Central memory CD8-positive, alpha-beta T cell (primary cell): ENCODE results near the gene PLP2.

Experiments used
- ATAC-seq: fragments of 150-1000 bp; cut with Tn5 transposase; replicated peaks from 2 replicates; pipeline ENCODE4 v1.10.0; 2022; ENCODE audit warnings: mild to moderate bottlenecking, moderate FRiP score, moderate number of reproducible peaks; ENCODE audit not compliant: poor library complexity, severe bottlenecking; ENCODE audit errors: extremely low read depth
- DNase-seq, 2 donors: peaks; one replicate each; pipeline ENCODE4 v3.0.0; 2021; ENCODE audit warnings: low spot score in 2 of 2
- H3K27ac Mint-ChIP-seq: one replicate; pipeline ENCODE4 v1.8.0; 2022; ENCODE audit warnings: low read depth, mild to moderate bottlenecking, moderate library complexity, mixed read lengths
- H3K27me3 Mint-ChIP-seq: one replicate; pipeline ENCODE4 v1.8.0; 2022; ENCODE audit warnings: mixed read lengths
- H3K36me3 Mint-ChIP-seq: one replicate; pipeline ENCODE4 v1.8.0; 2022; ENCODE audit warnings: mild to moderate bottlenecking, moderate library complexity, mixed read lengths; ENCODE audit not compliant: insufficient read depth
- H3K4me1 Mint-ChIP-seq: one replicate; pipeline ENCODE4 v1.8.0; 2022; ENCODE audit warnings: mixed read lengths
- H3K4me3 Mint-ChIP-seq: one replicate; pipeline ENCODE4 v1.8.0; 2022; ENCODE audit warnings: mild to moderate bottlenecking, moderate library complexity, mixed read lengths
- H3K9me3 Mint-ChIP-seq: one replicate; pipeline ENCODE4 v1.8.0; 2022; ENCODE audit warnings: mixed read lengths

PLP2 gene

GRCh38 chrX:49210406-49210805, 38.7 kb downstream of the PLP2 start:
- Mint-ChIP-seq H3K4me3 (no peak overlapping the region), H3K9me3 (no peaks in the 10 kb centered on the region), H3K36me3 (no peaks in the 10 kb centered on the region), H3K27me3 (no peaks in the 10 kb centered on the region), H3K27ac (no peak overlapping the region), H3K4me1 (no peaks in the 10 kb centered on the region)
- ATAC-seq (no peak), DNase-seq (no peak)

GRCh38 chrX:49211074-49211473, 39.4 kb downstream of the PLP2 start:
- Mint-ChIP-seq H3K4me3 (no peak overlapping the region), H3K4me1 (no peaks in the 10 kb centered on the region), H3K36me3 (no peaks in the 10 kb centered on the region), H3K27me3 (no peaks in the 10 kb centered on the region), H3K9me3 (no peaks in the 10 kb centered on the region), H3K27ac (no peak overlapping the region)
- ATAC-seq = no peak
- no peak for DNase-seq

GRCh38 chrX:49212209-49212608, 40.5 kb downstream of the PLP2 start:
- Mint-ChIP-seq H3K4me1 (no peaks in the 10 kb centered on the region), H3K27me3 (no peaks in the 10 kb centered on the region), H3K36me3 (no peaks in the 10 kb centered on the region), H3K9me3 (no peaks in the 10 kb centered on the region), H3K4me3 (no peak overlapping the region), H3K27ac (no peak overlapping the region)
- DNase-seq (no peak), ATAC-seq (no peak)

- no peak for ATAC-seq
Observed at GRCh38 chrX:49212861-49213260, 41.2 kb downstream of the PLP2 start.

GRCh38 chrX:49214416-49214815, 42.7 kb downstream of the PLP2 start:
- DNase-seq (no peak), ATAC-seq (no peak)
- H3K36me3 Mint-ChIP-seq = no peaks in the 10 kb centered on the region
- no peak overlapping the region for H3K27ac Mint-ChIP-seq
- no peaks in the 10 kb centered on the region for H3K27me3 Mint-ChIP-seq
- H3K4me3 Mint-ChIP-seq = no peak overlapping the region
- no peaks in the 10 kb centered on the region for H3K9me3 Mint-ChIP-seq
- H3K4me1 Mint-ChIP-seq = no peaks in the 10 kb centered on the region

More at GRCh38 chrX:49212861-49213260, 41.2 kb downstream of the PLP2 start:
- no peak overlapping the region for H3K4me3 Mint-ChIP-seq
- no peaks in the 10 kb centered on the region for H3K36me3 Mint-ChIP-seq
- no peaks in the 10 kb centered on the region for H3K9me3 Mint-ChIP-seq
- H3K27ac Mint-ChIP-seq = no peak overlapping the region
- no peak for DNase-seq
- H3K4me1 Mint-ChIP-seq = no peaks in the 10 kb centered on the region
- no peaks in the 10 kb centered on the region for H3K27me3 Mint-ChIP-seq

GRCh38 chrX:49214996-49215526, 43.4 kb downstream of the PLP2 start:
- Mint-ChIP-seq H3K4me1 (no peaks in the 10 kb centered on the region), H3K27me3 (no peaks in the 10 kb centered on the region), H3K36me3 (no peaks in the 10 kb centered on the region), H3K4me3 (no peak overlapping the region), H3K9me3 (no peaks in the 10 kb centered on the region), H3K27ac (no peak overlapping the region)
- DNase-seq (no peak), ATAC-seq (no peak)

- H3K27me3 Mint-ChIP-seq = peaks cover 20% of the 10 kb centered on the region
- H3K27ac Mint-ChIP-seq = no peak overlapping the region
Observed at GRCh38 chrX:49220100-49220499, 48.4 kb downstream of the PLP2 start.

GRCh38 chrX:49221868-49222267, 50.2 kb downstream of the PLP2 start:
- Mint-ChIP-seq H3K27ac (no peak overlapping the region), H3K36me3 (peaks cover 2% of the 10 kb centered on the region), H3K4me3 (no peak overlapping the region), H3K27me3 (peaks cover 29% of the 10 kb centered on the region), H3K4me1 (no peaks in the 10 kb centered on the region), H3K9me3 (no peaks in the 10 kb centered on the region)
- DNase-seq (no peak), ATAC-seq (no peak)

More at GRCh38 chrX:49220100-49220499, 48.4 kb downstream of the PLP2 start:
- Mint-ChIP-seq H3K4me3 (no peak overlapping the region), H3K9me3 (no peaks in the 10 kb centered on the region), H3K36me3 (peaks cover 2% of the 10 kb centered on the region), H3K4me1 (no peaks in the 10 kb centered on the region)
- no peak for DNase-seq
- ATAC-seq = no peak
